GM23338 (cell line): ENCODE results near the gene SEPTIN11. TPM values are rescaled to one million over a fixed set of nuclear protein-coding genes. Genes with fewer than 3 reads are reported as not detected.

Experiments used
- ATAC-seq: fragments of 200-7000 bp; cut with Tn5 transposase; 3 replicates; pipeline ENCODE4 v1.9.1; 2020
- DNase-seq: peaks from one replicate; pipeline ENCODE4 v3.0.0-alpha.2; 2015; ENCODE audit warnings: low spot score
- H2AFZ ChIP-seq: fragments of 200-600 bp; sonication (generic); 2 replicates; pipeline ENCODE4 v1.8.0; 2016; ENCODE audit warnings: antibody characterized with exemption, mild to moderate bottlenecking, moderate library complexity
- H3F3A ChIP-seq: fragments of 200-600 bp; sonication (generic); replicated peaks from 2 replicates; pipeline ENCODE4 v1.8.0; 2017; ENCODE audit warnings: antibody characterized with exemption, mixed run types, low read depth
- H3K27ac ChIP-seq: fragments of 200-600 bp; sonication (generic); 2 replicates; pipeline ENCODE4 v1.6.1; 2016; ENCODE audit warnings: low read depth
- H3K27me3 ChIP-seq: fragments of 200-600 bp; sonication (generic); 2 replicates; pipeline ENCODE4 v1.8.0; 2016; ENCODE audit warnings: mild to moderate bottlenecking, mixed run types, moderate library complexity; ENCODE audit not compliant: insufficient read depth
- H3K36me3 ChIP-seq: fragments of 200-600 bp; sonication (generic); 2 replicates; pipeline ENCODE4 v1.8.0; 2016; ENCODE audit warnings: mild to moderate bottlenecking; ENCODE audit not compliant: insufficient read depth
- H3K4me1 ChIP-seq: fragments of 200-600 bp; sonication (generic); 2 replicates; pipeline ENCODE4 v1.8.0; 2016; ENCODE audit warnings: mild to moderate bottlenecking, moderate library complexity; ENCODE audit not compliant: insufficient read depth
- H3K4me2 ChIP-seq: fragments of 200-600 bp; sonication (generic); 2 replicates; pipeline ENCODE4 v1.7.1; 2017; ENCODE audit warnings: mixed run types
- H3K4me3 ChIP-seq: fragments of 200-600 bp; sonication (generic); 2 replicates; pipeline ENCODE4 v1.6.1; 2016; ENCODE audit warnings: mixed run types
- H3K79me2 ChIP-seq: fragments of 200-600 bp; sonication (generic); replicated peaks from 2 replicates; pipeline ENCODE4 v1.8.0; 2017; ENCODE audit warnings: mild to moderate bottlenecking; ENCODE audit not compliant: insufficient read depth
- H3K9me2 ChIP-seq: fragments of 200-600 bp; sonication (generic); 2 replicates; pipeline ENCODE4 v1.8.0; 2017; ENCODE audit not compliant: insufficient read depth
- H4K20me1 ChIP-seq: fragments of 200-600 bp; sonication (generic); replicated peaks from 2 replicates; pipeline ENCODE4 v1.8.0; 2017; ENCODE audit warnings: mild to moderate bottlenecking; ENCODE audit not compliant: insufficient read depth
- H3K27ac Mint-ChIP-seq: 2 replicates; pipeline ENCODE4 v1.8.0; 2020; ENCODE audit warnings: inconsistent platforms, mild to moderate bottlenecking, moderate library complexity, mixed read lengths
- H3K27me3 Mint-ChIP-seq: 3 replicates; pipeline ENCODE4 v1.8.0; 2022; ENCODE audit warnings: low read depth, mild to moderate bottlenecking, moderate library complexity, mixed read lengths, inconsistent platforms; ENCODE audit not compliant: insufficient read depth, poor library complexity
- H3K36me3 Mint-ChIP-seq: 3 replicates; pipeline ENCODE4 v1.8.0; 2021; ENCODE audit warnings: low read depth, mild to moderate bottlenecking, inconsistent platforms, moderate library complexity, mixed read lengths
- H3K4me1 Mint-ChIP-seq: 3 replicates; pipeline ENCODE4 v1.8.0; 2020; ENCODE audit warnings: mild to moderate bottlenecking, inconsistent platforms, mixed read lengths
- H3K4me3 Mint-ChIP-seq: 3 replicates; pipeline ENCODE4 v1.8.0; 2021; ENCODE audit warnings: moderate library complexity, mild to moderate bottlenecking, inconsistent platforms, mixed read lengths
- H3K9me3 Mint-ChIP-seq: 3 replicates; pipeline ENCODE4 v1.8.0; 2020; ENCODE audit warnings: moderate library complexity, mild to moderate bottlenecking, inconsistent platforms, mixed read lengths
- ETS1 ChIP-seq: IDR thresholded peaks from 2 replicates; pipeline ENCODE4 v1.6.1; 2016; ENCODE audit warnings: antibody characterized with exemption
- EZH2 ChIP-seq: fragments of 200-600 bp; sonication (generic); IDR thresholded peaks from one replicate; pipeline ENCODE4 v1.8.0; 2017; ENCODE audit warnings: antibody characterized with exemption, mild to moderate bottlenecking, low read depth; ENCODE audit not compliant: unreplicated experiment
- JUNB ChIP-seq: IDR thresholded peaks from one replicate; pipeline ENCODE4 v1.6.1; 2016; ENCODE audit warnings: antibody characterized with exemption; ENCODE audit not compliant: unreplicated experiment
- NANOG ChIP-seq: IDR thresholded peaks from 2 replicates; pipeline ENCODE4 v1.6.1; 2016; ENCODE audit warnings: antibody characterized with exemption, borderline replicate concordance
- POLR2AphosphoS5 ChIP-seq: IDR thresholded peaks from 2 replicates; pipeline ENCODE4 v1.6.1; 2016; ENCODE audit warnings: antibody characterized with exemption, low read depth
- ZNF114 ChIP-seq: fragments of 250-450 bp; sonication (Bioruptor Pico); IDR thresholded peaks from 2 replicates; pipeline ENCODE4 v1.5.0; 2020; ENCODE audit warnings: mild to moderate bottlenecking, moderate library complexity
- ZNF331 ChIP-seq: fragments of 250-450 bp; sonication (Bioruptor Pico); IDR thresholded peaks from 2 replicates; pipeline ENCODE4 v1.5.0; 2020; ENCODE audit warnings: low read depth, mild to moderate bottlenecking, moderate library complexity
- polyA plus RNA-seq: library from polyadenylated mRNA; unstranded; fragments of >200 nt; fragmentation: Nextera tagmentation; extraction: Ambion mirVana; gene quantifications from 2 replicates; pipeline ENCODE4 v1.2.1, GENCODE V29; 2016
- total RNA-seq: library from RNA; depleted of rRNA; stranded (reverse); fragments of >200 nt; shearing (Covaris generic); gene quantifications from 2 replicates; pipeline ENCODE4 v1.2.3, GENCODE V29; 2014
- TF ChIP-seq, protein P1 (sequence below), 2 experiments: fragments of 200-600 bp in 1 of 2; sonication (generic) in 1 of 2; conservative IDR thresholded peaks; 2 replicates each; pipeline versions ENCODE4 v1.5.1 to v1.6.1; 2016 to 2017; ENCODE audit warnings: antibody characterized with exemption in 2 of 2, low read depth in 2 of 2, mild to moderate bottlenecking in 2 of 2, moderate library complexity in 1 of 2
- TF ChIP-seq, protein P2 (sequence below): IDR thresholded peaks from one replicate; pipeline ENCODE4 v1.6.1; 2018; ENCODE audit warnings: antibody characterized with exemption; ENCODE audit not compliant: unreplicated experiment

Gene SEPTIN11
- total and polyA plus RNA-seq, 2 experiments from 2014 or later, result 80.0 to 81.6 TPM

DNA sequence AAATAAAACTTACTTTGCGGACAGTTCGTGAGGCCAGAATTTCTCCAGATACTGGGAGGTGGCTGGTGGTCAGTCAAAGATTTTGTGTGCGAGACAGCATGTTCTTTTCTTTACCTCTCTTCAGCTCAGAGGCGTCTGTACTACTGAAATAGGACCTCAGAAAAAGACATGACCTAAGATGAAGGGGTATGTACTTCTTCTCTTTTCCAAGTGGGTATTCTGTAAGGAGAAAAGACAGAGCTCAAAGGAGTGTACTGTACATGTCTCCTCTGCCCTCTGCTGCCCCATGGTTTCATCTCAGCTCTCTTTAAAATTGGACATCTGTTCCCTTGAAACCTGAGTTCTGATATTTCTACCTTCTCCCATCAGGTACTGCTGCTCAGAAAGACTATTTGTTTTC is 38.1 kb downstream of the SEPTIN11 start:
- Histone ChIP-seq H3F3A (no peaks in the 10 kb centered on the region), H3K79me2 (peaks cover 76% of the 10 kb centered on the region), H2AFZ (no peak overlapping the region), H3K27me3 (no peaks in the 10 kb centered on the region), H3K27ac (peak overlapping the region; percentile 74; the same call in 1 of the 2 replicates), H3K4me1 (peaks cover 33% of the 10 kb centered on the region), H3K36me3 (no peaks in the 10 kb centered on the region), H3K4me3 (no peak overlapping the region), H4K20me1 (no peaks in the 10 kb centered on the region), H3K9me2 (no peaks in the 10 kb centered on the region), H3K4me2 (peak overlapping the region; percentile 62)
- Mint-ChIP-seq H3K4me3 (no peak overlapping the region), H3K27me3 (peaks cover 4% of the 10 kb centered on the region), H3K27ac (no peak overlapping the region), H3K36me3 (peaks cover 15% of the 10 kb centered on the region), H3K4me1 (peaks cover 51% of the 10 kb centered on the region), H3K9me3 (peaks cover 6% of the 10 kb centered on the region; the same call in 2 of the 3 replicates)
- TF ChIP-seq, protein P1, sequence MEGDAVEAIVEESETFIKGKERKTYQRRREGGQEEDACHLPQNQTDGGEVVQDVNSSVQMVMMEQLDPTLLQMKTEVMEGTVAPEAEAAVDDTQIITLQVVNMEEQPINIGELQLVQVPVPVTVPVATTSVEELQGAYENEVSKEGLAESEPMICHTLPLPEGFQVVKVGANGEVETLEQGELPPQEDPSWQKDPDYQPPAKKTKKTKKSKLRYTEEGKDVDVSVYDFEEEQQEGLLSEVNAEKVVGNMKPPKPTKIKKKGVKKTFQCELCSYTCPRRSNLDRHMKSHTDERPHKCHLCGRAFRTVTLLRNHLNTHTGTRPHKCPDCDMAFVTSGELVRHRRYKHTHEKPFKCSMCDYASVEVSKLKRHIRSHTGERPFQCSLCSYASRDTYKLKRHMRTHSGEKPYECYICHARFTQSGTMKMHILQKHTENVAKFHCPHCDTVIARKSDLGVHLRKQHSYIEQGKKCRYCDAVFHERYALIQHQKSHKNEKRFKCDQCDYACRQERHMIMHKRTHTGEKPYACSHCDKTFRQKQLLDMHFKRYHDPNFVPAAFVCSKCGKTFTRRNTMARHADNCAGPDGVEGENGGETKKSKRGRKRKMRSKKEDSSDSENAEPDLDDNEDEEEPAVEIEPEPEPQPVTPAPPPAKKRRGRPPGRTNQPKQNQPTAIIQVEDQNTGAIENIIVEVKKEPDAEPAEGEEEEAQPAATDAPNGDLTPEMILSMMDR (conservative IDR thresholded peaks at IDR 0.05; ENCODE audit: low read depth in 2 of 2), result no peak
- no peak for TF ChIP-seq ZNF114
- TF ChIP-seq EZH2, result no peak
- ATAC-seq (no peak), DNase-seq (no peak)

GRCh38 chr4:76989391-76990061 is 40.0 kb downstream of the SEPTIN11 start:
- no peaks in the 10 kb centered on the region for H3K27me3 ChIP-seq
- Mint-ChIP-seq H3K36me3 (peaks cover 15% of the 10 kb centered on the region), H3K27me3 (peaks cover 4% of the 10 kb centered on the region), H3K9me3 (peaks cover 6% of the 10 kb centered on the region; the same call in 2 of the 3 replicates), H3K4me3 (no peak overlapping the region), H3K4me1 (peaks cover 41% of the 10 kb centered on the region), H3K27ac (no peak overlapping the region)
- no peaks in the 10 kb centered on the region for H3K9me2 ChIP-seq
- no peak for DNase-seq
- H3F3A ChIP-seq, result no peaks in the 10 kb centered on the region
- H3K36me3 ChIP-seq, result no peaks in the 10 kb centered on the region
- peaks cover 30% of the 10 kb centered on the region for H3K4me1 ChIP-seq
- H3K27ac ChIP-seq, result no peak overlapping the region
- H2AFZ ChIP-seq, result no peak overlapping the region
- H3K4me2 ChIP-seq, result no peak overlapping the region
- H3K79me2 ChIP-seq, result peaks cover 78% of the 10 kb centered on the region
- ATAC-seq, result no peak
- H3K4me3 ChIP-seq, result no peak overlapping the region
- H4K20me1 ChIP-seq, result no peaks in the 10 kb centered on the region
- TF ChIP-seq ETS1 (no peak), EZH2 (no peak), POLR2AphosphoS5 (no peak), ZNF331 (no peak), NANOG (no peak), JUNB (no peak), ZNF114 (no peak)
- TF ChIP-seq, protein P2, sequence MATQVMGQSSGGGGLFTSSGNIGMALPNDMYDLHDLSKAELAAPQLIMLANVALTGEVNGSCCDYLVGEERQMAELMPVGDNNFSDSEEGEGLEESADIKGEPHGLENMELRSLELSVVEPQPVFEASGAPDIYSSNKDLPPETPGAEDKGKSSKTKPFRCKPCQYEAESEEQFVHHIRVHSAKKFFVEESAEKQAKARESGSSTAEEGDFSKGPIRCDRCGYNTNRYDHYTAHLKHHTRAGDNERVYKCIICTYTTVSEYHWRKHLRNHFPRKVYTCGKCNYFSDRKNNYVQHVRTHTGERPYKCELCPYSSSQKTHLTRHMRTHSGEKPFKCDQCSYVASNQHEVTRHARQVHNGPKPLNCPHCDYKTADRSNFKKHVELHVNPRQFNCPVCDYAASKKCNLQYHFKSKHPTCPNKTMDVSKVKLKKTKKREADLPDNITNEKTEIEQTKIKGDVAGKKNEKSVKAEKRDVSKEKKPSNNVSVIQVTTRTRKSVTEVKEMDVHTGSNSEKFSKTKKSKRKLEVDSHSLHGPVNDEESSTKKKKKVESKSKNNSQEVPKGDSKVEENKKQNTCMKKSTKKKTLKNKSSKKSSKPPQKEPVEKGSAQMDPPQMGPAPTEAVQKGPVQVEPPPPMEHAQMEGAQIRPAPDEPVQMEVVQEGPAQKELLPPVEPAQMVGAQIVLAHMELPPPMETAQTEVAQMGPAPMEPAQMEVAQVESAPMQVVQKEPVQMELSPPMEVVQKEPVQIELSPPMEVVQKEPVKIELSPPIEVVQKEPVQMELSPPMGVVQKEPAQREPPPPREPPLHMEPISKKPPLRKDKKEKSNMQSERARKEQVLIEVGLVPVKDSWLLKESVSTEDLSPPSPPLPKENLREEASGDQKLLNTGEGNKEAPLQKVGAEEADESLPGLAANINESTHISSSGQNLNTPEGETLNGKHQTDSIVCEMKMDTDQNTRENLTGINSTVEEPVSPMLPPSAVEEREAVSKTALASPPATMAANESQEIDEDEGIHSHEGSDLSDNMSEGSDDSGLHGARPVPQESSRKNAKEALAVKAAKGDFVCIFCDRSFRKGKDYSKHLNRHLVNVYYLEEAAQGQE, result no peak
